OCI-LY7 (cell line): Measurements from ENCODE around the gene SYT9.

Experiments
- CTCF ChIP-seq: fragments of 200-600 bp; sonication (generic); conservative IDR thresholded peaks from 2 replicates; pipeline ENCODE4 v1.5.1; 2014; ENCODE audit warnings: mild to moderate bottlenecking, antibody characterized with exemption, low read length, moderate library complexity, mixed read lengths
- EZH2phosphoT487 ChIP-seq: fragments of 200-600 bp; sonication (generic); IDR thresholded peaks from 2 replicates; pipeline ENCODE4 v1.6.1; 2018; ENCODE audit warnings: low read depth, borderline replicate concordance, mild to moderate bottlenecking, mixed run types, antibody characterized with exemption, low read length, moderate library complexity, mixed read lengths

GRCh38 chr11:7252683-7253213 lies 1.0 kb downstream of the SYT9 start:
- TF ChIP-seq CTCF (no peak), EZH2phosphoT487 (no peak)
